Sigmoid colon (tissue), 4 donors: ENCODE results near the gene DNAJC12.

Source experiments
- CTCF ChIP-seq, 4 experiments: fragments of 450-650 bp in 3 of 4; fragments of 200-600 bp in 1 of 4; IDR thresholded peaks; one replicate each; pipeline ENCODE4 v1.5.1; 2016 to 2019; ENCODE audit warnings: antibody characterized with exemption in 4 of 4, mild to moderate bottlenecking in 3 of 4, moderate library complexity in 2 of 4
- POLR2A ChIP-seq, 2 donors: fragments of 450-650 bp; IDR thresholded peaks; one replicate each; pipeline ENCODE4 v1.6.1; 2016; ENCODE audit warnings: antibody characterized with exemption in 2 of 2, mild to moderate bottlenecking in 2 of 2, moderate library complexity in 2 of 2
- POLR2AphosphoS5 ChIP-seq, 4 donors: sonication (generic); formaldehyde crosslinking; IDR thresholded peaks; one replicate each; pipeline ENCODE4 v1.6.1; 2017; ENCODE audit warnings: antibody characterized with exemption in 4 of 4

GRCh38 chr10:67841737-67842136 lies 3.7 kb upstream of the DNAJC12 start:
- TF ChIP-seq CTCF (IDR thresholded peaks at IDR 0.05) = no peak
- TF ChIP-seq POLR2AphosphoS5 (IDR thresholded peaks at IDR 0.05) = no peak
- TF ChIP-seq POLR2A (IDR thresholded peaks at IDR 0.05) = no peak
